Smooth muscle cell (in vitro differentiated cells): ENCODE results near the gene PRSS1. TPM values are rescaled to one million over a fixed set of nuclear protein-coding genes. Genes with fewer than 3 reads are reported as not detected.
"Not testable (repeated sequence)": the region's sequence is repeated elsewhere in the genome, so short reads cannot be mapped to it uniquely, and the experiment has no call there.

Experiments used
- DNase-seq: peaks from one replicate; lab custom pipeline; 2025; ENCODE audit not compliant: unreplicated experiment; lab: John Stamatoyannopoulos, UW
- H2AFZ ChIP-seq: fragments of 200-600 bp; sonication (generic); 2 replicates; pipeline ENCODE4 v1.6.0; 2016; ENCODE audit warnings: antibody characterized with exemption, low read depth, mild to moderate bottlenecking
- H3F3A ChIP-seq: fragments of 200-600 bp; sonication (generic); 2 replicates; pipeline ENCODE4 v1.6.0; 2017; ENCODE audit warnings: antibody characterized with exemption, low read depth
- H3K27ac ChIP-seq: fragments of 200-600 bp; sonication (generic); 2 replicates; pipeline ENCODE4 v1.5.1; 2016; ENCODE audit warnings: low read depth, mild to moderate bottlenecking
- H3K27me3 ChIP-seq: fragments of 200-600 bp; sonication (generic); 2 replicates; pipeline ENCODE4 v1.6.1; 2016; ENCODE audit warnings: low read depth, mild to moderate bottlenecking
- H3K36me3 ChIP-seq: fragments of 200-600 bp; sonication (generic); 2 replicates; pipeline ENCODE4 v1.5.1; 2016; ENCODE audit warnings: low read depth
- H3K4me1 ChIP-seq: fragments of 200-600 bp; sonication (generic); 2 replicates; pipeline ENCODE4 v1.5.1; 2016; ENCODE audit warnings: low read depth
- H3K4me2 ChIP-seq: fragments of 200-600 bp; sonication (generic); 2 replicates; pipeline ENCODE4 v1.6.0; 2016; ENCODE audit warnings: mild to moderate bottlenecking
- H3K4me3 ChIP-seq: fragments of 200-600 bp; sonication (generic); 2 replicates; pipeline ENCODE4 v1.5.1; 2016; ENCODE audit warnings: mild to moderate bottlenecking
- H3K79me2 ChIP-seq: fragments of 200-600 bp; sonication (generic); 2 replicates; pipeline ENCODE4 v1.6.0; 2016; ENCODE audit warnings: low read depth, mild to moderate bottlenecking
- H3K9ac ChIP-seq: fragments of 200-600 bp; sonication (generic); 2 replicates; pipeline ENCODE4 v1.6.0; 2016; ENCODE audit warnings: low read depth
- H3K9me3 ChIP-seq: fragments of 200-600 bp; sonication (generic); replicated peaks from 2 replicates; pipeline ENCODE4 v1.5.1; 2016; ENCODE audit warnings: low read depth
- H4K20me1 ChIP-seq: fragments of 200-600 bp; sonication (generic); 2 replicates; pipeline ENCODE4 v1.6.0; 2016; ENCODE audit warnings: low read depth
- WGBS: methylation state at CpG from one replicate; pipeline ENCODE4 v1.1.7; 2016; ENCODE audit warnings: low lambda C conversion rate; 5-methylcytosine and 5-hydroxymethylcytosine counted together
- polyA plus RNA-seq: library from polyadenylated mRNA; unstranded; fragments of >200 nt; fragmentation: Nextera tagmentation; extraction: Ambion mirVana; gene quantifications from 2 replicates; pipeline ENCODE4 v1.2.1, GENCODE V29; 2016
- total RNA-seq: library from RNA; depleted of rRNA; stranded (reverse); fragments of >200 nt; gene quantifications from 2 replicates; pipeline ENCODE4 v1.2.3, GENCODE V29; 2014
- TF ChIP-seq, protein P1 (sequence below): fragments of 200-600 bp; sonication (generic); IDR thresholded peaks from 2 replicates; pipeline ENCODE4 v1.5.1; 2017; ENCODE audit warnings: borderline replicate concordance, mild to moderate bottlenecking, antibody characterized with exemption; ENCODE audit not compliant: insufficient read depth, poor library complexity, severe bottlenecking

PRSS1 gene
- total RNA-seq, result not detected in 2 replicates
- not detected in 2 replicates for polyA plus RNA-seq

- Histone ChIP-seq H3K4me3 (no peak within 1 kb of the TSS), H3K4me2 (no peak within 1 kb of the TSS), H3K27me3 (no peaks in the 10 kb centered on the region), H3F3A (no peaks in the 10 kb centered on the region), H3K9me3 (no peaks in the 10 kb centered on the region), H3K79me2 (no peaks in the 10 kb centered on the region), H3K4me1 (no peaks in the 10 kb centered on the region), H2AFZ (no peak within 1 kb of the TSS), H3K27ac (no peak within 1 kb of the TSS), H3K9ac (no peak within 1 kb of the TSS), H3K36me3 (no peaks in the 10 kb centered on the region), H4K20me1 (no peaks in the 10 kb centered on the region)
- 74% methylated on average over 11 of the region's 11 CpGs for WGBS
- TF ChIP-seq, protein P1, sequence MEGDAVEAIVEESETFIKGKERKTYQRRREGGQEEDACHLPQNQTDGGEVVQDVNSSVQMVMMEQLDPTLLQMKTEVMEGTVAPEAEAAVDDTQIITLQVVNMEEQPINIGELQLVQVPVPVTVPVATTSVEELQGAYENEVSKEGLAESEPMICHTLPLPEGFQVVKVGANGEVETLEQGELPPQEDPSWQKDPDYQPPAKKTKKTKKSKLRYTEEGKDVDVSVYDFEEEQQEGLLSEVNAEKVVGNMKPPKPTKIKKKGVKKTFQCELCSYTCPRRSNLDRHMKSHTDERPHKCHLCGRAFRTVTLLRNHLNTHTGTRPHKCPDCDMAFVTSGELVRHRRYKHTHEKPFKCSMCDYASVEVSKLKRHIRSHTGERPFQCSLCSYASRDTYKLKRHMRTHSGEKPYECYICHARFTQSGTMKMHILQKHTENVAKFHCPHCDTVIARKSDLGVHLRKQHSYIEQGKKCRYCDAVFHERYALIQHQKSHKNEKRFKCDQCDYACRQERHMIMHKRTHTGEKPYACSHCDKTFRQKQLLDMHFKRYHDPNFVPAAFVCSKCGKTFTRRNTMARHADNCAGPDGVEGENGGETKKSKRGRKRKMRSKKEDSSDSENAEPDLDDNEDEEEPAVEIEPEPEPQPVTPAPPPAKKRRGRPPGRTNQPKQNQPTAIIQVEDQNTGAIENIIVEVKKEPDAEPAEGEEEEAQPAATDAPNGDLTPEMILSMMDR, result no peak
- DNase-seq, result no peak
Measured at GRCh38 chr7:142749218-142749993, at the start of gene PRSS1. Gene PRSS1 (plus strand): TSS chr7:142749472. CDS start chr7:142749485, 13 bp downstream.

DNA sequence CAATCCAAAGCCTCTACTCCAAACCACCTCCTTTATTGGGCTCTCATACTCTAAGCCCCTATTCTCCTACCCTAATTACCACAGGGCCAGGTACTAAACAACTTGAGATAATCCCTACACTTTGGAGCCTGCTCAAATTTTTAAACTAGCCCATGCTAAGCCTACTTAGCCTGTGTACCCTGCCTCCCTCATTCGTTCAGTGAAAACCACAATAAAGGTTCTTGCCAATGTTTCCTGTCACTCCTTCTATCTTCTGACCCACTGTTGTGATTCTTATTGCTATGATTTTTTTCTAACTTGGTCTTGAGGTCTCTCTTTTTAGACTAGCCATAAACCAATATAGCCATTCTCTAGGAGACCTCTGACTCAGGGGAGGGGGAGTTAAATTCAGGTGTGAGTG, 48.3 kb upstream of the PRSS1 start:
- not testable (repeated sequence) for H3F3A ChIP-seq, H3K27me3 ChIP-seq, H3K36me3 ChIP-seq, H3K4me3 ChIP-seq, H3K27ac ChIP-seq, DNase-seq, H3K9ac ChIP-seq, H3K4me1 ChIP-seq, H4K20me1 ChIP-seq, H2AFZ ChIP-seq, H3K9me3 ChIP-seq, H3K4me2 ChIP-seq, H3K79me2 ChIP-seq
- 68% methylated on average over 1 of the region's 1 CpG for WGBS

- Histone ChIP-seq H3K27me3 (no peaks in the 10 kb centered on the region), H3K79me2 (no peaks in the 10 kb centered on the region), H3K36me3 (no peaks in the 10 kb centered on the region), H4K20me1 (no peaks in the 10 kb centered on the region), H3K4me2 (no peak overlapping the region), H3K27ac (no peak overlapping the region), H2AFZ (no peak overlapping the region), H3K9ac (no peak overlapping the region), H3K4me3 (no peak overlapping the region), H3K9me3 (no peaks in the 10 kb centered on the region), H3K4me1 (no peaks in the 10 kb centered on the region), H3F3A (no peaks in the 10 kb centered on the region)
- TF ChIP-seq, protein P1, result no peak
- no peak for DNase-seq
- 66% methylated on average over 9 of the region's 9 CpGs for WGBS
Measured at GRCh38 chr7:142703655-142704305, 45.5 kb upstream of the PRSS1 start.

- H3K9me3 ChIP-seq, H3F3A ChIP-seq, DNase-seq, H3K4me2 ChIP-seq, H3K27ac ChIP-seq, H4K20me1 ChIP-seq, H3K4me3 ChIP-seq, H3K4me1 ChIP-seq, H3K79me2 ChIP-seq, H2AFZ ChIP-seq, H3K36me3 ChIP-seq, H3K9ac ChIP-seq, H3K27me3 ChIP-seq: not testable (repeated sequence)
Measured at GRCh38 chr7:142708726-142709125, 40.5 kb upstream of the PRSS1 start.
